ENCODE data around the gene KYAT1.

KYAT1 gene

DNA sequence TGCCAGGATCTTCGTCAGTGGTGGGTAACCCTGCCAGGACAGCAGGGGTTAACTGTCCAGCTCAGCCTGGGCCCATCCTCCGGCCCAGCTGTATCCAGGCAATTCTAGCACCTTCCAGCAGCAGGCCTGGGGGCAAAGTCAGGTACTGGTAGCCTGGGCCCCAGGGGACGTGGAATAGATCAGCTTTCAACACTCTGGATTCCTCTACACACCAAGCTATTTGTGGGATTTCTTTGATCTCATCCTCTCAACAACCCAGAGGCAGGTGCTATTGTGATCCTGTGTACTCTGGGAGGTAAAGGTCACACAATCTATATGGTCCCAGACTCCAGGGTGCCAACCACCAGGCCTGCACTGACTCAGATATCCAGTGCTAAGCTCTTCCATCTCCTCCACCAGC lies 43.4 kb downstream of the KYAT1 start:
- no peak for DNase-seq (ENCODE audit: low spot score)

DNA sequence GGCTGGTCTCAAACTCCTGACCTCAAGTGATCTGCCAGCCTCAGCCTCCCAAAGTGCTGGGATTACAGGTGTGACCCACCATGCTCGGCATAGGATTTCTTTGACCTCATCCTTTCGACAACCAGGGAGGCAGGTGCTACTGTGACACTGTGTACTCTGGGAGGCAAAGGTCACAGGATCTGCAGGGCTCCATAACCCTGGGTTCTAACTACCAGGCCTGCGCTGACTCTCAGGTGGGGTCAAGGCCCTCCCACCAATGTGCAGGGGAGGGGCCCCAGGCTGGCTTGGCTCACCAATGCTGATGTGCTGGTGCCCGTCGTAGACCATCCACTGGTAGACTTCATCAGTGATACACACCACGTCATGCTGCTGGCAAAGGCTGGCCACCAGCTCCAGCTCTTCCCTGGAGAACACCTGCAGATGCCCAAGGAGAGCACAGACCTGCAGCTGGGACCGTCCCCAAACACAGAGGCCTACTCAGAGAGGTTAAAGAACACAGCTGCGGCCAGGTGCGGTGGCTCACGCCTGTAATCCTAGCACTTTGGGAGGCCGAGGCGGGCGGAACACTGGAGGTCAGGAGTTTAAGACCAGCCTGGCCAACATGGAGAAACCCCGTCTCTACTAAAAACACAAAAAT lies 45.1 kb downstream of the KYAT1 start:
- no peak for DNase-seq (ENCODE audit: low spot score)

DNA sequence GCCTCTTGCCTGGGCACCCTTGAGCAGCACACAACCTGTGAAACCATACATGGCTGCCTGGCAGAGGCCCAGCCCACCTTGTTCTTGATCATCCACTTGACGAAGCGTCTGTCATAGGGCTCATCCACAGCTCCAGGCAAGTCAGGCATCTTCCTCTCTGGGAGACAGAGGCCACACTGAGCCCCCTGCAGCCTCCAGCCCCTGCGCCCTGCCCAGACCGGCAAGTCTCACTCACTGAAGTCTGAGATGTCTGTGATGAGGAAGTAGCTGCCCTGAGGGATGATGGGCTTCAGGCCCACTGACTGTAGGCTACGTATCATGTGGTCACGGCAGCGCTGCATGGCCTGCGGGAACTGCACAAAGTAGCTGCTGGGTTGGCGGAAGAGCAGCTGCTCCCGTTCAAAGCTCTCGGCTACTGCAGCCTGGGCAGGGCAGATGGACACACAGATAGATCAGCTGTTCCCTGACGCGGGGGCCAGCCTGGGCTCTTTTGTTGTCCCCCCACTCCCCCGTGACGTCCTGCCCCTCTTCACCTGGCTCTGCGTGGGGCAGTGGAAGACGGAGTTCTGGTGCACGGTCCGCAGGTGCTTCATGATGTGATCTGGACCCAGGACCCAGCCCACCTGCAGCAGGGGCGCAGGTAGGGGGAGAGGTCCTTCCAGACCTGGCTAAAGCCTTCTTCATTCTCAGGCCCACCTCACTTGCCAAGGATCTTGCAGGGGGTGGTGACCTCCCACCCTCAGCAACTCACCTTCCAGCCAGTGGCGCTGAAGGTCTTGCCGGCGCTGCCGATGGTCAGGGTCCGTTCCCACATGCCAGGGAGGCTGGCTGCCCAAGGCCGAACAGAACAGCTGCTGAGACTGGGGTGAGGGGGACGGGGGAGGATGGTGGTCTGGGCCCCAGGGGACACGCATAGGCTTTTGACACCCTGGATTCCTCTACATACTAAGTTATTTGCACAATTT lies 46.2 kb downstream of the KYAT1 start:
- DNase-seq (ENCODE audit: low spot score): no peak

DNA sequence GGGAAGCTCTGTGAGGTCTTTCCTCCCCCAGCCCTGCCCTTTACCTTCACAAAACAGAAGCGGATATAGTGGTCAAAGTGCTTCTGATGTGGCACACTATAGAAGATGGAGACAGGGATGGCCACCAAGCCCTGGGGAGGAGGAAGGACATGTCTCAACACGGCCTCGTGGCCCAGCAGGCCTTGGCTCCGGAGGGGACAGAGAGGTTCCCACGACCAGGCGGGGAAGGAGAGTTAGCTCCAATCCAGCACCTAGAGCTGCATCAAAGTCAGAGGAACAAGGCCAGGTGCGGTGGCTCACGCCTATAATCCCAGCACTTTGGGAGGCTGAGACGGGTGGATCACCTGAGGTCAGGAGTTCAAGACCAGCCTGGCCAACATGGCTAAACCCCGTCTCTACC lies 48.1 kb downstream of the KYAT1 start:
- DNase-seq (ENCODE audit: low spot score): no peak

DNA sequence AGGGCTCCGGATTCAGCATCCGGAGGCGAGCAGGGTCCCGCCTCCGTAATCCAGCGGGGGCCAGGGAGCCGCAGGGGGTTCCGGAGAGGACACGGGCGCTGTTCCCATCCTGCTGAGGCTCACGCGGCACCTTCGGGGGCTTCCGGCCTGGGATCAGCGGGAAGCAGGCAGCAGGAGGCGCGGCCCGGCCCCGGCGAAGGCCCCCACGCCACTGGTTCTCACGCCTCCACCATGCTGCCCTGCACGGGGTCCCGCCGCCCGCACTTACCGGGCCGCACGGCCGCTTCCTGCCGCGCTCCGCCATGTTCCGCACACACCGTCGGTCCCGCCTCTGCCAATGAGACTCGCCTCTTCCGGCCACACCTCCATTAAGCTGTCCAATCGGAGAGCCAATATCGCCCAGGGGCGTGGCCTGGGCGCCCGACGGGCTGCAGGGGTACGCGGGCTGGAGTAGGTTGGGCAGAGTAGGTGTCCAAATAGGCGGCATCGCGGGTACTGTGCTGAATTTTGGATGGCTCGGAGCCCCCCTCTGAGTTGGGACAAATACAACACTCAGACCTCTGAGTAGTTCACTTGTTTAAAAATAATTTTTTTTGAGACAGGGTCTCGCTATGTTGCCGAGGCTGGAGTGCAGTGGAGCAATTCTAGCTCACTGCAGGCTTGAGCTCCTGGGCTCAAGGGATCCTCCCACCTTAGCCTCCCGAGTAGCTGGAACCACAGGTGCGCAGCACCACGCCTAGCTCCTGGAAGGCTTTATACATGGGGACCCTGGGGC lies 52.1 kb downstream of the KYAT1 start, which contains the start of gene SPOUT1:
Gene SPOUT1, minus strand, starts transcription at position 318 of the 775 bp plus-strand sequence. Its CDS starts 14 bp downstream, at position 304.
- peak; percentile 90 for DNase-seq (ENCODE audit: low spot score)

DNA sequence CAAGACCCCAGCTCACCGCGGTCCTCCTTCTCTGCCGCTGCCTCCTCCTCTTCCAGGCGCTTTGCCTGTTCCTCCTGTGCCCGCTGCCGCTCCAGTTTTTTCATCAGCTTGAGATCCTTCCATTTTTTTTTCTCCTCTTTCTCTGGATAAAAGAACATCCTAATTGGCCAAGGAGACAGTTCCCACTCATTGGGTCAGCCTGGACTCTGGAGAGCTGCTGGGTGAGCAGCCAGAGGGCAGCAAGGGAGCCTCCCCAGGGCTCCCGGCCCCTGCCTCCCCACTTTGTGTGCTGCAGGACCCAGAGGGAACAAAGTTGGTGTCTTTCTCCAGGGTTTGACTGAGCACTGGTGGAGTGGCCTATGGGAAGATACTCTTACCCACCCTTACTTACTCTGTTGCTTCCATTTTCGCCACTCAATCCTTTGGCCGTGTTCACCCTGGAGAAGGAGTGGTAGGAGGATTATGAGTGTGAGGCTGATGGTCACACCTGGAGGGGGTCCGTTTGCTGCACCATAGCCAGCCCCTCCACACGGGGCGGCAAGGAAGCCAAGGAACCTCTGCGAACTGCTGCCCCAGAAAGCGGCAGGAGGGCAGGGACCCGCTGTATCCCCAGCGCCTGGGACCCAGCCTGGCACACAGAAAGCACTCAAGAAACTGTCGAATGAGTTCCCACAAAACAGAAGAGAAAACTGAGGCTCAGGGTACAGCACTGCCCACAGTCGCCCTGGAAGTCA lies 52.9 kb downstream of the KYAT1 start:
- DNase-seq (ENCODE audit: low spot score): peak; percentile 4

DNA sequence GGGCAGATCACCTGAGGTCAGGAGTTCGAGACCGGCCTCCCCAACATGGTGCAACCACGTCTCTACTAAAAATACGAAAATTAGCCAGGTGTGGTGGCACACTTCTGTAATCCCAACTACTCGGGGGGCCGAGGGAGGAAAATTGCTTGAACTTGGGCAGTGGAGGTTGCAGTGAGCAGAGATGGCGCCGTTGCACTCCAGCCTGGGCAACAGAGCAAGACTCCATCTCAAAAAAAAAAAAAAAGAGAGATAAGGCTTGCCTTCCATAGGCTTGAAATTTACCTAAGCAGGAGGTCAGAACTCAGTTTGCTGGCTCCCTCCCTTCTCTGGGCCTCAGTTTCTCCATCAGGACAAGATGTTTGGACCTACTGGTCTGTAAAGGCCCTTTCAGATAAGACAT lies 53.5 kb downstream of the KYAT1 start:
- no peak for DNase-seq (ENCODE audit: low spot score)

DNA sequence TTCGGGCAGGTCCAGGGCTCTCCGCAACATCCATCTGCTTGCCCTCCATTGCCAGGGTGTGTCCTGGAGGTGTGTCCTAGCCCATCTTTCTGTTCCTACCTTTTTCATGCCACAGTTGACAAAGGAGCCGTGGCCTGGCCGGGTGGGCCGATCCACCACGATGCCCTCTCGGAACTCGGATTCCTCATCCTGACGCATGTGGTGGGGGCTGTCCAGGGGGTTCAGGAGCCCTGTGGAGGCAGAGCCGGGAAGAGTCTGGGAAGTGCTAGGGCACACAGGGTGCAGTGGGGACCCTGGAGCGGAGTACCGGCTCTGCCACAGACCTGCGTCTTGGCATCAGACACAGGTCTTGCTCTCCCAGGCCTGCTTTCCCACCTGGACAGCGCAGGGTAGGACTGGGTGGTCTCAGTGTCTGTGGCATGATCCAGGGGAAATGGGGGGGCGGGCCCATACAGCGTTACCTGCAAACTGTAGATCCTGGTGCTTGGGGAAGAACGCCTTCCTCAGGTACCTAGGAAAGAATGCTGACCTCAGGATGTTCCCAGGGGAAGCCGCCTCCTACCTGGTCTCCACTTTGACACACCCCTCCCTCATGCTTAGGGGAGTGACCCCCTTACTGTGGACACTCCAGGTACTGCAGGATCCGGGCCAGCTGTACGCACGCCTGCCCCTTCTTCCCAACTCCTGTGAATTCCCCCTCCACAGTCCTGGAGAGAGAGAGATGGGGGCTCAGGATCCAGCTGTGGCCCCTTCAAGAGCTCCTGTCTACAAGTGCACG lies 55.6 kb downstream of the KYAT1 start:
- DNase-seq (ENCODE audit: low spot score): no peak

DNA sequence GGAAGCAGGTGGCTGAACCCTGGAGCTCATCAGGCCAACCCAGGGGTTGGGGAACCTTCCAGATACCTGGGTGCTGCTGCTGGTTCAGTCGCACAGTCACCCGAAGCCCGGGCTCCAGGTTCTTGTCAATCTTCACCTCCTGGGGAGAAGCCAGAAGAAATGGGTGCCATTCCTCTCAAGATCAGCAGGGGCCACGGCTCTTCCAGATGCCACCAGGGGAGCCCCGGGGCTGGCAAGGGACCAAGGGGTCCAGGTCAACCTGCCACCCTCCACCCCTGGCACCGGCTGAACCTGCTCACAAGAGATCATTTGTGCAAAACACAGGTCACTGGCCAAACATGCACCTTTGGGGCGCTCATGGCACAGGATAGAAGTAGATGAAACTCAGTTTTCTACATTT lies 56.8 kb downstream of the KYAT1 start:
- no peak for DNase-seq (ENCODE audit: low spot score)

DNA sequence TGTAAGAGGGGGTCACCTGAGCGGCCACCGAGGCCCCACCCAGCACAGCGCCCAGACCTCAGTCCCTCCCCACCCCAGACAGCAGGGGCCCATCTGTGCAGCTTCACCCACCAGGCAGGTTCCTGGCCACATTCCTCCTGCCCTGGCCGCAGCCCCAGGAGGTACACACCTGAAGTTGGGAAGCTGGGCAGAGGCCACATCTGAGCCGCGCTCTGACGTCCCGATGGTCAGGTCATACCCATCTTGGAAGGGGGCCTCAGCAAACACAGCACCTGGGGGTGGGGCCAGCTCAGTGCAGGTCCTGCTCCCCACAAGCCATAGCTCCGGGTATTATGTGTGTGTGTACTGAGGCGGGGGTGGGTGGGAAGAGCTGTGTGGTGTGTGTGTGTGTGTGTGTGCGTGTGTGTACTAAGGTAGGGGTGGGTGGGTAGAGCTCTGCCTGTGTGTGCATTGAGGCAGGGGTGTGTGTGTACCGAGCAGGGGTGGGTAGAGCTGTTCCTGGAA lies 57.8 kb downstream of the KYAT1 start:
- DNase-seq (ENCODE audit: low spot score): no peak

DNA sequence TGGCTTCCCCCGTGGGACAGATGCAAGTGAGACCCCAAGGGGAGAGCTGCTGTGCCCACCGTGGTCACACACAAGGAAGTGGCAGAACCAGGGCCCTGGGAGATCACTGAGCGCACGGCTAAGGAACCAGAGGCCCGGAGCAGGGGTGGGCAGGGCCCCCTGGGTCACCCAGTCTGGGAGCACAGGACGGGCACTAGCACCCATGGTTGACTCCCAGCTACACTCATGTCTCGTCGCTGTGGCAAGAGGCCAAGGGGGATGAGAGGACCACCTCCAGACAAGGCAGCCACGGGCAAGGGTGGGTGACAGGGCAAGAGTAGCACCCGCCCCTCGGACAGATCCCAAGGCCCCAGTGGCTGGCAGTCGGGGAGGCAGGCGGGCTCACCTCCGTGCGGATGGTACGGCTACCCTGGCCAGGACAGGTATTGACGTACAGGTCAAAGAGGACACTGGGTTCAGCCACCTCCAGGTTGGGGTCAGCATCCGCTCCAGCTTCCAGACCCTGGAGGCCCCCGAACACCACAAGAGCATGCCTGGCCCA lies 58.3 kb downstream of the KYAT1 start:
- no peak for DNase-seq (ENCODE audit: low spot score)

DNA sequence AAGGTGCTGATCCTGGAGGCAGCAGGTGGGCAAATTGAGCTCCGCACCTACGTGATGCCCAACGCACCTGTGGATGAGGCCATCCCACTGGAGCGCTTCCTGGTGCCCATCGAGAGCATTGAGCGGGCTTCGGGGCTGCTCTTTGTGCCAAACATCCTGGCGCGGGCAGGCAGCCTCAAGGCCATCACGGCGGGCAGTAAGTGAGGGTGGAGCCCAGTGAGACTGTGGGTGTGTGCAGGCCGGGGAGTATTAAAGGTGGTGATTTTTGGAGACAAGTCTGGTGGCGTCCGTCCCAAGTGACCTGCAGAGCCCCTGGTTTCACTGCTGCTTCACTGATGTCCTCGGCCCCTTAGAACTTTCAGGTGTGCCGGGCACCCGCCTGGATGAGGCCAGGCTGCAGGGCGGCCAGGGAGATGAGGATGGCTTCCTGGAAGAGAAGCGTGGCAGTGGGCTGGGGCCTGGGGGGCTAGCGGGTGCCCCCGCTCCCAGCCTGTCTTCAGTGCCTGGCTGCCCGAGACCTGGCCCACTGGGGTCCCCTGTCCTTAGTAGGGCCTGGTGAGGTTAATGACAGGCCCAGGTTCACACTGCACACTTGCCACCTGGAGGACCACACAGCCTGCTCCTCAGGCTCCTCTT lies 59.2 kb downstream of the KYAT1 start:
- no peak for DNase-seq (ENCODE audit: low spot score)

DNA sequence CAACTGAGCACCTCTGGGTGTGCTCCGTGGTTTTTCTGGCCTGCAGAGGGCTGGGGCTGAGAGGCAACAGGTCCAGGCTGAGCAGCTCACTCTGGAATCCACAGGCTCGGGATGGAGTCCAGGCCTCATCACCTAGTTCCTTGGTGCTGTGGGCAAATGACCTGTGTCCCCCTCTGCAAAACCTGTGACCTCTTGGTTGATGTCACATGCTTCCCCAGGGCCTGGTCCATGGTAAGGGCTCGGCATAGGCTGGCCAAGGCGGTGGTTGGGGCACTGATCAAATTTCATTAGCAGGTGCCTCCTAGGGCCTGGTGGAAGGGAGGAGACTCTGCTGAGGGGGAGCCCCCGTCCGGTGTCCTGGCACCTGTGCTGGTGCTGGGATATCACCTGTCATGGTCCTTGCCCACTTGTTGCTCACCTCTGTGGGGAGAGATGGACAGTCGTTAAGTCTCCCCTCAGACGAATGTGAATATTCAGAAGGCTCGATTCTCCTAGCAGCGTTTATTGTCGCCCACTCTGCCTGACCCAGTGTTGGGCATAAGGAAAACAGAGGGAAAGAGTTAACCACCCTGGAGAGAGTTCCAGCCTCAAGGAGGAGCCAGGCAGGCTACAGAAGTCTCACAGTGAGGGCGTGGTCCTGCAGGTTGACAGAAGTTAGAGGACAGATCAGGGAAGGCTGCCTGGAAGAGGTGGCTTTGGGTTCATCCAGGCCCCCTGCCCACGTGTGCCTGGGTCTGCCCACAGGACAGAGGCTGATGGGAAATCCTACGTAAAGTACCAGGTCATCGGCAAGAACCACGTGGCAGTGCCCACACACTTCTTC lies 60.0 kb downstream of the KYAT1 start:
- no peak for DNase-seq (ENCODE audit: low spot score)

DNA sequence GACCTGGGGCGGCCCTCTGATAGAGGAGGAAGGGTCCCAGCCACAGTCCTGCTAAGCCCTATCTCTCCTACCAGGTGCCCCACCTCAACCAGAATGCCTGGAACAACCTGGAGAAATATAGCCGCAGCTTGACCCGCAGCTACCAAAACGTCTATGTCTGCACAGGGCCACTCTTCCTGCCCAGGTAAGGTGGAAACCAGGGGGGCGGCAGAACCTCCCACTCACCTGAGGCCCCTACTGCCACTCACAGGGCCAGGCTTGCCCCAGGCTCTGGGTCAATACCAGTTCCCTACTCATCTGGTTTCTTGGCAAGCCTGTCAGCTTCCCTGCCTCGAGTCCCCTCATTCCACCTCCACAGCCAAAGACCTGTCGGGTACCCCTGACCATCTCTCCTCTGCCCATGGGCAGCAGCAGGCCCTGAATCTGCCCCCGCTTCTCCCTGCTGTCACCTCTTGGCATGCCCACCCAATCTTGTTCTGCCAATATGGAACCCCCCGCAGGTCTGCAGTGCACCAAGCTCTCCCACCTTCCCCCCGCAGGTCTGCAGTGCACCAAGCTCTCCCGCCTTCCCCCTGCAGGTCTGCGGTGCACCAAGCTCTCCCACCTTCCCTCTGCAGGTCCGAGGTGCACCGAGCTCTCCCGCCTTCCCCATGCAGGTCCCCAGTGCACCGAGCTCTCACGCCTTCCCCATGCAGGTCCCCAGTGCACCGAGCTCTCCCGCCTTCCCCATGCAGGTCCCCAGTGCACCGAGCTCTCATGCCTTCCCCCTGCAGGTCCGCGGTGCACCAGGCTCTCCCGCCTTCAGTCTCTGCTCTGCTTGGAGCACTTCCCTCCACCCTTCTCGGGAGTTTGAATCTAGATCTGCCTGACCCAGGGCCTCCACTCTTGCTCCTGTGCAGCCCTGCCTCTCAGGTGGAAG lies 60.8 kb downstream of the KYAT1 start:
- no peak for DNase-seq (ENCODE audit: low spot score)

DNA sequence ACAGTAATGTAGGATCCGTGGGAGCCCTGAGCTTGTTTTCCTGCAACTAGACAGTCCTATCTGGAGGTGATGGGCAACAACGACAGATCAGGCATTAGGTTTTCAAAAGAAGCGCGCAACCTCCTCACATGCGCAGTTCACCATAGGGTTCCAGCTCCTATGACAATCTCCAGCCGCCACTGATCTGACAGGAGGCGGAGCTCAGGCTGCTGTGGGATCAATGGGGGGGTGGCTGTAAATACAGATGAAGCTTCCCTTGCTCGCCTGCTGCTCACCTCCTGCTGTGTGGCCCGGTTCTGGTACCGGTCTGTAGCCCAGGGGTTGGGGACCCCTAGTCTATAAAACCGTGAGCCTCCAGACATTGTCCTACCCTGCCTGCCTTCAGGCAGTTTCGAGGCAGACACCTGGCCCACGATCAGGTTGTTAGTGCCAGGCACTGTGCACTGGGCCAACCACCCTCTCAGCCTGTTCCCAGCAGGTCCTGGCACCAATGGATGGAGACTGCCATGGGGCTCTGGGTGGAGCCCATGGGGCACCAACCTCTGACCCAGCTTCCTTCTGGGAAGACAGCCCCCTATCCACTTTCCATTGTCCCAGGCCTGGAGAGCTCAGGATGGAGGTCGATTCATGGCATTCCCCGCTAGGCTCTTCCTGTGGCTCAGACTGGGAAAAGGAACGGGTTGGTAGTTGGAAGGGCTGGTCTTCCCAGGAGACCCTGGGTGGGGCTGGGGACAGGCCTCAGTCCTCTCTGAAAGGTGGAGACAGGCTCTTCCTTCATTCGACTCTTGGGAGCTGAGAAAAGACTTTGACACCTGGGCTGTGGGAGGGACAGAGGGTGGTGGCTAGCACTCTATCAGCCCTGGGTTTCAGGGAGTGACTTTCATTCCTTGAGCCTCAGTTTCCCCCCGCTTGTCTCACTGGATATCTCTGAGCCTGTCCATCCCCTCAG lies 61.8 kb downstream of the KYAT1 start:
- DNase-seq (ENCODE audit: low spot score): no peak

DNA sequence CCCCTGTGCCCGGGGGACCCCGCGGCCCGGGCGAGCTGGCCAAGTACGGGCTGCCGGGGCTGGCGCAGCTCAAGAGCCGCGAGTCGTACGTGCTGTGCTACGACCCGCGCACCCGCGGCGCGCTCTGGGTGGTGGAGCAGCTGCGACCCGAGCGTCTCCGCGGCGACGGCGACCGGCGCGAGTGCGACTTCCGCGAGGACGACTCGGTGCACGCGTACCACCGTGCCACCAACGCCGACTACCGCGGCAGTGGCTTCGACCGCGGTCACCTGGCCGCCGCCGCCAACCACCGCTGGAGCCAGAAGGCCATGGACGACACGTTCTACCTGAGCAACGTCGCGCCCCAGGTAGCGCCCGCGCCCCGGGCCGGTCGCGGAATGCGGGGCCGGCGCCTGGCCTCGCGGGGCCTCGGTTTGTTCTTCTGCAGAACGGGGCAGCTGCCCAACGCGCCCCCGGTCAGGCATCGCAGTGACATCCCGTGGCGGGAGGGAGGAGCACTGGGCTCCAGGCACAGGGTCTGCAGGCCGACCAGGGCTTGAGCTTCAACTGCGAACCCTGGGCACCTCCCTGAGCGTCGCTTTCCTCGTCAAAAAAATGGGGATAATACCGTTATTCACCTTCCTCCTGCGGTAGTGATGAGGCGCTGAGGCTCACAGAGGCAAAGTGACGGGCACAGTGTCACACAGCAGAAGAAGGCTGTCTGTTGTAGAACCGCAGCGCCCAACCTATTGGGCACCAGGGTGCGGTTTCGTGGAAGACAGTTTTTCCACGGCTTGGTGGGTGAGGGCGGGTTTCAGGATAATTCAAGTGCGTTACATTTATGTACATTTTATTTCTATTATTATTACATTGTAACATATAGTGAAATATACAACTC lies 62.7 kb downstream of the KYAT1 start:
- DNase-seq (ENCODE audit: low spot score): peak; percentile 17
